ENCODE results near the gene UQCRQ. TPM values are rescaled to one million over a fixed set of nuclear protein-coding genes. Genes with fewer than 3 reads are reported as not detected.

Gene UQCRQ
- total RNA-seq, 1 experiment from 2014 or later = 306 TPM

GRCh38 chr5:132889501-132889900 lies 23.1 kb downstream of the UQCRQ start:
- Histone ChIP-seq H3K4me2 (ENCODE audit: insufficient read depth, insufficient read length, low read length) (no peak overlapping the region), H3K9ac (ENCODE audit: extremely low read depth, insufficient read length, low read length) (no peak overlapping the region), H3K56ac (ENCODE audit: insufficient read length, low read depth, low read length) (no peak overlapping the region), H3K18ac (ENCODE audit: insufficient read length, low read depth, low read length) (no peak overlapping the region), H2BK15ac (ENCODE audit: low read depth, low read length) (no peak overlapping the region), H3K14ac (ENCODE audit: insufficient read depth, low read length) (no peak overlapping the region), H2BK12ac (ENCODE audit: insufficient read length, low read depth, low read length) (no peak overlapping the region), H3K27me3 (ENCODE audit: insufficient read depth, low read length) (no peaks in the 10 kb centered on the region), H3K23me2 (ENCODE audit: insufficient read length, low read depth, low read length, poor library complexity, severe bottlenecking) (no peaks in the 10 kb centered on the region), H3K23ac (ENCODE audit: insufficient read length, low read depth, low read length) (no peak overlapping the region), H2AK5ac (ENCODE audit: insufficient read length, low read length) (no peak overlapping the region), H3K4ac (ENCODE audit: low read depth, low read length) (no peak overlapping the region), H3K79me2 (ENCODE audit: insufficient read depth, low read length) (no peaks in the 10 kb centered on the region), H3K79me1 (ENCODE audit: insufficient read depth, low read depth, low read length, poor library complexity, severe bottlenecking) (no peaks in the 10 kb centered on the region), H3K4me1 (ENCODE audit: insufficient read depth, low read length) (no peaks in the 10 kb centered on the region), H4K5ac (ENCODE audit: insufficient read length, low read depth, low read length) (no peak overlapping the region), H2BK120ac (ENCODE audit: low read depth, low read length, poor library complexity, severe bottlenecking) (no peak overlapping the region), H2BK5ac (ENCODE audit: insufficient read length, low read length) (no peak overlapping the region), H4K20me1 (ENCODE audit: control insufficient read depth, insufficient read depth, insufficient read length) (no peaks in the 10 kb centered on the region), H2AFZ (ENCODE audit: low read length) (no peak overlapping the region), H3K9me3 (ENCODE audit: control insufficient read depth, low read depth, low read length) (no peaks in the 10 kb centered on the region), H3K27ac (ENCODE audit: insufficient read length, low read depth, low read length) (no peak overlapping the region), H3T11ph (ENCODE audit: low read length) (no peak overlapping the region), H4K8ac (replicated peaks; ENCODE audit: insufficient read length, low read depth, low read length) (no peak overlapping the region), H2BK20ac (ENCODE audit: low read depth, low read length, poor library complexity, severe bottlenecking) (no peak overlapping the region), H4K91ac (ENCODE audit: insufficient read length, low read depth, low read length) (no peak overlapping the region)
- no peak for DNase-seq
- no peak for TF ChIP-seq CTCF (conservative IDR thresholded peaks at IDR 0.05)
- no peak overlapping the region for H3K27ac Mint-ChIP-seq
- H3K9me3 Mint-ChIP-seq = no peaks in the 10 kb centered on the region
- no peaks in the 10 kb centered on the region for H3K27me3 Mint-ChIP-seq (ENCODE audit: low read depth)
- peaks cover 33 to 79% (median 75%) of the 10 kb centered on the region in 3 experiments; a peak in 6 of 7 replicates for H3K36me3 Mint-ChIP-seq (ENCODE audit: insufficient read depth in 1 of 3, low read depth in 3 of 3)
- peaks cover 0 to 2% of the 10 kb centered on the region in 2 experiments; a peak in 1 of 4 replicates for H3K4me1 Mint-ChIP-seq
- H3K4me3 Mint-ChIP-seq = no peak overlapping the region

Measured in H9 (cell line).